Fibroblast of upper back skin (primary cell): ENCODE data around the gene CHI3L1.

Experiments
- DNase-seq: peaks from one replicate; pipeline ENCODE4 v3.0.0-alpha.2; 2013

CHI3L1 gene

GRCh38 chr1:203180611-203181330, 5.7 kb downstream of the CHI3L1 start:
- DNase-seq, result no peak

- DNase-seq, result no peak
Observed at GRCh38 chr1:203179667-203180005, 6.9 kb downstream of the CHI3L1 start.

DNA sequence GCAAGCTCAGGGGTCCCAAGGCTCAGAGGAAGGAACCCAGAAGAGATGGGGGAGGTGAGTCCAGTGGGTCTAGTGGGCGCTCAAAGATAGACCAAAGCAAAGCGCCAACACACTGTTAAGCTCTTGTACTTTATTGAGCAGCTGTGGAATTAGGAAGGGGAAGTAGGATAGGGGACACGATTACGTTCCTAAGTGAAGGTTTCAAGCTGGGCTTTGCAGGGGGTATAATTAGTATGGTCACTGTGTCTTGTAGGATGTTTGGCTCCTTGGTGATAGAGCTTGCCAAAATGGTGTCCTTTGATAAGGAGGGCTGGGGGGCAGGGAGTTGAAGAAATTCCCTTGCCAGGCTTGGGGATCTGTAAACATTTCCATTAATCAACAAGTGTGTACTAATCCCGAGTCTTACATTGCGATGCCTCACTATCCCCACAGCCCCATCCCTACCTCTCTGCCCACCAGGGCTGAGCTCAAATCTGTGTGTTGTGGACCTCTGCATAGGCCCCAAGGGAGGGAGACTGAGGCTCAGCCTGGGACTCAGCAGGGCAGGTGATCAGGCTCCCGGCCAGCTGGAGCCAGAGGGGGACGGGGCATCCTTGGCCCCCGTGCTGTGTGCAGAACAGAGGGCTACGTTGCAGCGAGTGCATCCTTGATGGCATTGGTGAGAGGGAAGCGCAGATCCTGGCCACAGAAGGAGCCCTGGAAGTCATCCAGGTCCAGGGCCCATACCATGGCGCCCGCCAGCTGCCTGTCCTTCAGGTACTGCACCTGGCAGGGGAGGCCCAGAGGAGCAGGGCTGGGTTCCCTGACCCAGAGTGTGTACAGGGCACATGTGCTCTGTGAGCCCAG, 7.5 kb downstream of the CHI3L1 start:
- DNase-seq, result no peak

DNA sequence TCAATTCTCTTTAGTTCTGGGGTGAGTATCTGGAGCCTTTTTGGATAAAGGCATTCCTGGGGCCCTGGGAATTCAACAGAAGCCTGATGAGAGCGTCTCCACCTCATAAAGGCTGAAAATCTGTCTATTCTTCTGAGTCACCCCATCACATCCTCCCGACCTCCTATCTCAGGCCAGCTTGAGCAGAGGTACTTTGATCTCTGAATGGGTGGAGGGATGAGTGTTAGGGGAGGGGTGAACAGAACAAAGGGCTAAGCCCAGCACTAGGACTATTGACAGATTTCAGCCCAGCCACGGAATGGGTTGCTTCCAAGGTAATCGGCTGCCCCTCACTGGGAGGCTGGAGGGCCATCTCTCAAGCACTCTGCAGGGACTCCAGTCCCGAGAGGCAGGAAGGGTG, 8.4 kb downstream of the CHI3L1 start:
- DNase-seq, result peak; percentile 41

- no peak for DNase-seq
Observed at GRCh38 chr1:203177470-203178039, 8.9 kb downstream of the CHI3L1 start.

DNA sequence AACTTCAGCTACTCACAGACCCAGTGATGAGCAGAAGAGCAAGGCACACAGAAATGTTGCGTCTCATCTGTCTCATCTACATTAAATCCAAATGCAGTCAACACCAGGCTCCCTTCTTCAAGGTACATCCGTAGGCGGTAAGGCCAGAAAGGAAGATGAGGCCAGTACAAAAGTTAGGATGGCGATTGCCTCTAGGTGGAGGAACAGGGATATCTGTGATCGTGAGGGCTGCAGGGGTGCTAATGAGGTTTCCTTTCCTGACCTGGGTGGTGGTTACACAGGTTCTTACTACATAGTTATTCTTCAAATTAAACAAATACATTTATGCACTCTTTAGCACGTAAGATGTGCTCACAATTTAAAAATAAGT, 9.5 kb downstream of the CHI3L1 start:
- DNase-seq, result no peak

DNA sequence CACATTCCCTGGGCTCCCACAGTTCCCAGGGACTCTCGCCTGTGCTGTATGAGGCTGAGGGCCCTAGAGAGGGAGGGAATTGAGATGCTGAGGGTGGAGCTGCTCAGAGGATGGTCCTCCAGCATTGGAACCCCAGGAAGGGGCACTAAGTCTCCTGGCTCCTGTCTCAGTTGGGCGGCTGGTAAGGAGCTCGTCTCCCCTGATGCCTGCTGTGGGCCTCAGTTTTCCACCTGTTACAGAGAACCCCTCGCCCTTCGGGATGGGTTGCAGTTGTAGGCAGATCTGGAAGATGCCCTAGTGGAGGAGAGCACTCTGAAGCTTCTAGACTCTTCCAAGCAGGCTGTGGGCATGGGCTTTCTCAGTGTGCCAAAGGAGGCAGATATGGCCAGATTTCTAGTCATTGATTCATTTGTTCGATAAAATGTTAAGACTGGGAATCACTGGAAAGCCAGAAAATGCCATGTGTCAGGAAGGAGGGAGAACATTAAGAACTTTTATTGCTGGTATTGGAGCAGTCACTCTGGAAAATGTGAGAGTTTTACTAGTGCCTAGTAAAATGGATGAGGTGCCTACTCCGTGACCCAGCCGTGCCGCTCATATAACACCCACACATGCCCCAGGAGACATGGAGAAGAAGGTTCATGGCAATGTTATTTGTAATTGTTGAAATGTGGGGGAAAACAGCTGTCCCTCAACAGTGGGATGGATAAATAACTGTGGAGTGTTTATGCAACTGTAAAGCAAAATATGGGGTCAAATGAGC, 10.1 kb downstream of the CHI3L1 start:
- DNase-seq, result no peak

DNA sequence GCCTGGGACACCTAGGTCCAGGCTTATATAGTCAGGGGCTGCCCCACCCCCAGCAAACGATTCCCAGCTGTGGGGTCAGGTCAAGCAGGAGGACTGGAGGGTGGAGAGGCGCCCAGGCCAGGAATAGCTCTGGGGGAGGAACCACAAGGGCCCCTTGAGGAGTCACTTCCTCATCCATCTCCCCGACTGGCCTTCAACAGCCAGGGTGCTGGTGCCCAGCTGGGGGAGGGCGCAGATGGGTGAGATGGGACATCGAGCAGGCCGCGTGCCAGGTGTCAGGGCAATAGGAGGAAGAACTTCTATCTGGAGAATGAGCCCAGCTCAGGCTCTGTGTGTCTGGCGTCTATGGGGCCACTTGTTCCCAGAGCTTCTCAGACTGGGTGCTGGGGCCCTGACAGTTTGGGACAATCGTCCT, 10.7 kb downstream of the CHI3L1 start:
- no peak for DNase-seq

- DNase-seq, result no peak
Observed at GRCh38 chr1:203175237-203175826, 11.2 kb downstream of the CHI3L1 start, which contains the start of gene MYBPH. Gene MYBPH, minus strand, starts transcription at chr1:203175826. Its CDS starts 71 bp downstream, at chr1:203175755.

GRCh38 chr1:203174324-203174985, 12.0 kb downstream of the CHI3L1 start:
- no peak for DNase-seq

GRCh38 chr1:203173566-203173965, 12.9 kb downstream of the CHI3L1 start:
- DNase-seq, result no peak

GRCh38 chr1:203173011-203173555, 13.4 kb downstream of the CHI3L1 start:
- DNase-seq, result no peak

DNA sequence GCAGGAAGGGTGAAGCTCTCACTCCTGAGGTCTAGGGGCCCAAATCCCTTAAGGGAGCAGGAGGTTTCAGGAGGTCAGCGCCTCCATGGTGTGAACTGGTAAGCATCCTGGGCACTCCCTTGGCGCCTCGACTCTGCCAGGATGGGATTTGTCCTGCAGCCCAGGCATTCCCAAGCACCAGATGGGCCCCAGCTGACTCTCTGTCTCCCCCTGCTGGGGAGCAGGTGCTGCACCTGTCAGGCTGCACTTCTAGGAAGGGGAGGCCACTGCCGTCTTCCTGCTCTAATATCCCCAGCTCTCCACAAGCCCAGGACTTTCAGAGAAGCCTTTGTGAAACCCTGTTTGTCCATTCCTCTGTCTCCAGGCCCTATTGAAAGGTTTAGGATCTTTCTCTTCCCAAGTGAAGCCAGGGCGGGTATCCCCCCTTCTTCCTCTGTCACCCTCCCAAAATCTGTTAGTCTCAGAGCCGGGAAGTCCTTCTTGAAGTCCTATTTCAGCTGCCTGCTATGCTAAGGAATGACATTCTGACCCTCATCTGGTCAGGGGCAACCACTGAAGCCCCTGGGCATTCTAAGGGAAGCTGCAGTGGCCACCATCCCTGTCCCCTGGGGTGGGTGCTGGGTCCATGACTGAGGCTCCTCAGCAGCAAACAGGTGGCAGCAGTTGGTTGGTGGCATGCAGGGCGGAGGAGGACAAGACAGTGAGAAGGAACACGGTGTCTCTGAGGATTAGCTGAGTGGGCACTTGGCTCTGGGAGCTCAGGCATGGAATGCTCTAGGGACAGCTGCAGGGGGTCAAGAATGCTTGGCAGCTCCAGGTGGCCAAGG, 14.1 kb downstream of the CHI3L1 start:
- DNase-seq, result peak; percentile 50

DNA sequence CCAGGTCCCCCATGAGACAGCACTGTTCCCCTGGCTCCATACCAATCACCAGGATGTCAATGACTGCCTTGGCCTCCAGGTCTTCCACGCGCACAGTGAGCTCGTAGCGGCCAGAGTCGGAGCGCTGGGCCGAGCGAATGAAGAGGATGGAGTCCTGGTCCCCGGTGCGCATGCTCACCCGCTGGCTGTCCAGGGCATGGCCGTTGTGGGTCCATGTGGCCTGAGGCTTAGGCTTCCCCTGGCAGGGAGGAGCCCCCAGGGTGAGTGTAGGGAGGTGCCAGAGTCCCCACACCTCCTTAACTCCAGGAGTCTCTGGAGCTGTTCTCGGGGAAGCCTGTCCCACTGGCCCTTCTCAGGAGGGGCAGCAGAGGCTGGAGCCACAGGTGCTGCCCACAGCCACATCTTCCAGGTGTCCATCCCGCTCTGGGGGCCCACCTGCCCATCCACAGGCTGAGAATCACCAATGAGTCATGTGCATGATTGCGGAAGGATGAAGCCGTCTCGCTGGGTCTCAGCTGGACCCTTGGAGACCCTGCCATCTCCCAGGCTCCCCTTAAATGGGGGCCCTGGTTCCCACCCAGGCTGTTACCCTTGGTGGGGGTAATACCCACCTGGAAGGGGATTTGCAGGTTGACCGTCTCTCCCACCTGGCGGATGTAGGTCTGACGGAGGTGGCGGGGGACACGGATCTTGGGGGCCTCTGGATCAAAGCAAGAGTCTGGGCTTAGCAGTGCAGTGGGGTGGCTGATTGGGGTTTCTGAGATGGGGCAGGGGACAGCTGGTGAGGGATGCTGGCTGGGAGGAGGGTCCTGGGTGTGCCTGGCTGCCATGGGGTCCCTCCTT, 14.9 kb downstream of the CHI3L1 start:
- DNase-seq, result no peak

DNA sequence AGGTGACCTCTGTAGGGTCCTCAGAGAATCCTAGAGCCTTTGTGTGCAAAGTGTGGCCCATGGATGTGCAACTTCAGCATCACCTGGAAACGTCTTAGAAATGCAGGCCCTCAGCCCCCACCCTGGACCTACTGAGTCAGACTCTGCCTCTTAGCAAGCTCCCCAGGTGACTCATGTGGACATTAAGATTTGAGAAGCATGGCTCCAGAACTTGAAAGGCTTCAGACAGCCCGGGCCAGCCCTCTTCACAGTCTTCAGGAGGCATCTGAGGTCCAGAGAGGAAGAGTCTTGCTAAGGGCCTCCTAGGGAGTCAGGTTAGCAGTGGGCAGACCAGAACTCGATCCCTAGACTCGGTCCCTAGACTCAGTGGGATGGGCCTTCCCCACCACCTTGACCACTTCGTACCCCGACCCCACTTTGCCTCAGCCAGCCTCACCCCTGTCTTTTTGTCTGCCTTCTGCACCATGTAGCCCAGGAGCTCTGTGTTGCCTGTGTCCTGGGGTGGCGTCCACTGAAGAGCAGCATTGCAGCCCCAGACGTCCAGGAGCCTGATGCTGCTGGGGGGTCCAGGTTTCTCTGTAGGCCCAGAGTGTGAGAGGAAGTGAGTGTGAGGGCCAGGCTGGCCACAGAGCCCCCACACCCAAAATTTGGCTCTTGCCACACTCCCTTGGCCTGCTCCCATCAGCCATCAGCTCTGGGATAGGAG, 15.7 kb downstream of the CHI3L1 start:
- DNase-seq, result no peak

- DNase-seq, result no peak
Observed at GRCh38 chr1:203169770-203170520, 16.6 kb downstream of the CHI3L1 start.

DNA sequence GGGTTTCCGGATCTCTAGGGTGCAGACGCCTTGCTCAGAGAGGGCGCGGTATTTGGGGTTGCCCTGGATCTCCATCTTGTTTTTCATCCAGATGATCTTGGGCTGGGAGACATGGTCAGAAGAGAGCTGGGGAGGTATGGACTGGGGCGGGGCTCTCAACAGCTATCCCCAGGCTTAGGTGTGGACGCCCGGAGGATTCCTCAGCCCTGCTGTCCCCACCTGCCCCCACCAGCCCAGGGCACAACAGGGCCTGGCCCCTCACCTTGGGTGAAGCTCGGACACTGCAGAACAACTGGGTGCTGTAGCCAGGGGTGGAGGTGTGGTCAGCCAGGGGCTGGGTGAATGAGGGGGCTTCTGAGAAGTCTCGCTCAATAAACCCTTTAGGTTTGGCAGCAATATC, 17.5 kb downstream of the CHI3L1 start:
- no peak for DNase-seq

- no peak for DNase-seq
Observed at GRCh38 chr1:203168256-203168786, 18.2 kb downstream of the CHI3L1 start.

GRCh38 chr1:203167913-203168200, 18.6 kb downstream of the CHI3L1 start:
- no peak for DNase-seq
